GM23248 (cell line): ENCODE data around the gene ODAD4.

Source experiments
- EZH2 ChIP-seq: fragments of 200-600 bp; sonication (generic); IDR thresholded peaks from 2 replicates; pipeline ENCODE4 v1.6.1; 2018; ENCODE audit warnings: antibody characterized with exemption, mild to moderate bottlenecking; ENCODE audit not compliant: insufficient read depth, poor library complexity, severe bottlenecking
- EZH2phosphoT487 ChIP-seq: fragments of 200-600 bp; sonication (generic); IDR thresholded peaks from 2 replicates; pipeline ENCODE4 v1.6.1; 2018; ENCODE audit warnings: antibody characterized with exemption, moderate library complexity, mild to moderate bottlenecking, low read depth; ENCODE audit not compliant: insufficient read depth

DNA sequence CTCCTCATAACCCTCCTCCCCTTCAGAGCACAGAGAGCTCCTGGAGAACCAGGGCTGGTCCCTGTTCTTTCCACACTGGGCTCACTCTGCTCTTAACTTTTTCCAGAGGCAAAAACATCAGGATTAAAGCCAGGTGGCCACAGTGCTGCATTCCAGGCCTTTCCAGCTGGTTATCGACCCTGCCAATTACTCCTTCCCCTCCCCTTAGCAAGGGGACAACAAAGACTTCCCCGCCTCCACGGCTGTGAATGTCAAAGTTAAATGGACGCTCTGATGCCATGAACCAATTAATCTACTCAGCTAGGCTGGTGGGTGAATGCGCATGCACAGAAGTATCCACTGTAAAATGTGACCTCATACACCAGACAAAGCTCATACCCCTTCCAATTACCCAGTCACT, 34.8 kb upstream of the ODAD4 start:
- TF ChIP-seq EZH2phosphoT487: no peak
- no peak for TF ChIP-seq EZH2
